ENCODE results near the gene TAP2. TPM values are rescaled to one million over a fixed set of nuclear protein-coding genes. Genes with fewer than 3 reads are reported as not detected.
"Not testable (repeated sequence)": the region's sequence is repeated elsewhere in the genome, so short reads cannot be mapped to it uniquely, and the experiment has no call there.

Gene TAP2
- total and polyA plus RNA-seq, 2 donors from 2014 or later = 25.4 to 37.6 TPM

- DNase-seq (peak in 2 of 5 donors; percentile 13 to 72), FAIRE-seq (no peak)
- no peak overlapping the region for H3K9ac ChIP-seq (ENCODE audit: low read length in 3 of 3)
- no peaks in the 10 kb centered on the region for H3K36me3 ChIP-seq (ENCODE audit: control insufficient read depth in 2 of 3, insufficient read depth in 3 of 3, low read length in 3 of 3)
- intact Hi-C loops (cut with DNase I) = no loop called here
- H3K27ac ChIP-seq (ENCODE audit: low read depth in 2 of 2, low read length in 2 of 2) = no peak overlapping the region
- H3K4me1 ChIP-seq (ENCODE audit: control insufficient read depth in 2 of 3, insufficient read depth in 2 of 3, low read depth in 1 of 3, low read length in 3 of 3) = no peaks in the 10 kb centered on the region
- no peaks in the 10 kb centered on the region for H3K9me3 ChIP-seq (ENCODE audit: control insufficient read depth in 2 of 3, insufficient read depth in 1 of 3, low read length in 3 of 3)
- no peak for TF ChIP-seq CTCF (IDR thresholded peaks at IDR 0.05; ENCODE audit: borderline replicate concordance, extremely low read depth, insufficient read depth)
- H3K4me3 ChIP-seq (ENCODE audit: low read length in 3 of 3) = peak overlapping the region in 1 of 3 donors; percentile 22
- peaks cover 13% of the 10 kb centered on the region for H3K27me3 ChIP-seq (ENCODE audit: control insufficient read depth, insufficient read depth, low read length)
These were observed 41.2 kb upstream of the TAP2 start for GRCh38 chr6:32879691-32880090.

- no peak overlapping the region for H3K4me3 ChIP-seq (ENCODE audit: low read length in 3 of 3)
- no peak overlapping the region for H3K9ac ChIP-seq (ENCODE audit: low read length in 3 of 3)
- FAIRE-seq (no peak), DNase-seq (no peak)
- intact Hi-C loops (cut with DNase I) = no loop called here
- H3K36me3 ChIP-seq (ENCODE audit: control insufficient read depth in 2 of 3, insufficient read depth in 3 of 3, low read length in 3 of 3) = no peaks in the 10 kb centered on the region
- TF ChIP-seq CTCF (IDR thresholded peaks at IDR 0.05; ENCODE audit: borderline replicate concordance, extremely low read depth, insufficient read depth) = no peak
- H3K27ac ChIP-seq (ENCODE audit: low read depth in 2 of 2, low read length in 2 of 2) = no peak overlapping the region
- no peaks in the 10 kb centered on the region for H3K9me3 ChIP-seq (ENCODE audit: control insufficient read depth in 2 of 3, insufficient read depth in 1 of 3, low read length in 3 of 3)
- H3K4me1 ChIP-seq (ENCODE audit: control insufficient read depth in 2 of 3, insufficient read depth in 2 of 3, low read depth in 1 of 3, low read length in 3 of 3) = no peaks in the 10 kb centered on the region
- peaks cover 13% of the 10 kb centered on the region for H3K27me3 ChIP-seq (ENCODE audit: control insufficient read depth, insufficient read depth, low read length)
These were observed 38.1 kb upstream of the TAP2 start for GRCh38 chr6:32876603-32877002.

GRCh38 chr6:32873947-32874346 lies 35.4 kb upstream of the TAP2 start:
- DNase-seq; H3K4me3 ChIP-seq (ENCODE audit: low read length in 3 of 3); H3K9ac ChIP-seq (ENCODE audit: low read length in 3 of 3); intact Hi-C loops (cut with DNase I); H3K4me1 ChIP-seq (ENCODE audit: control insufficient read depth in 2 of 3, insufficient read depth in 2 of 3, low read depth in 1 of 3, low read length in 3 of 3); H3K36me3 ChIP-seq (ENCODE audit: control insufficient read depth in 2 of 3, insufficient read depth in 3 of 3, low read length in 3 of 3); H3K9me3 ChIP-seq (ENCODE audit: control insufficient read depth in 2 of 3, insufficient read depth in 1 of 3, low read length in 3 of 3); H3K27me3 ChIP-seq (ENCODE audit: control insufficient read depth, insufficient read depth, low read length); FAIRE-seq; H3K27ac ChIP-seq (ENCODE audit: low read depth in 2 of 2, low read length in 2 of 2): not testable (repeated sequence)

GRCh38 chr6:32868257-32868788 lies 29.8 kb upstream of the TAP2 start:
- H3K4me3 ChIP-seq (ENCODE audit: low read length in 3 of 3) = no peak overlapping the region
- peaks cover 4% of the 10 kb centered on the region for H3K27me3 ChIP-seq (ENCODE audit: control insufficient read depth, insufficient read depth, low read length)
- intact Hi-C loops (cut with DNase I) = no loop called here
- FAIRE-seq (peak; percentile 98), DNase-seq (peak in 4 of 5 donors; percentile 75 to 91 (median 86))
- H3K36me3 ChIP-seq (ENCODE audit: control insufficient read depth in 2 of 3, insufficient read depth in 3 of 3, low read length in 3 of 3) = no peaks in the 10 kb centered on the region
- H3K9me3 ChIP-seq (ENCODE audit: control insufficient read depth in 2 of 3, insufficient read depth in 1 of 3, low read length in 3 of 3) = no peaks in the 10 kb centered on the region
- peak; percentile 99 for TF ChIP-seq CTCF (IDR thresholded peaks at IDR 0.05; ENCODE audit: borderline replicate concordance, extremely low read depth, insufficient read depth)
- H3K27ac ChIP-seq (ENCODE audit: low read depth in 2 of 2, low read length in 2 of 2) = no peak overlapping the region
- peaks cover 0 to 2% (median 0%) of the 10 kb centered on the region in 3 donors for H3K4me1 ChIP-seq (ENCODE audit: control insufficient read depth in 2 of 3, insufficient read depth in 2 of 3, low read depth in 1 of 3, low read length in 3 of 3)
- no peak overlapping the region for H3K9ac ChIP-seq (ENCODE audit: low read length in 3 of 3)

All from kidney (tissue), 14 donors.